Measurements from ENCODE around the gene TAF4. TPM values are rescaled to one million over a fixed set of nuclear protein-coding genes. Genes with fewer than 3 reads are reported as not detected.

Gene TAF4
- total RNA-seq, 3 donors from 2014 or later = 11.1 to 13.0 (median 12.7) TPM

GRCh38 chr20:62104791-62105345, 39.2 kb upstream of the TAF4 start:
- H3K4me1 ChIP-seq = no peaks in the 10 kb centered on the region
- H3K9me3 ChIP-seq = peaks cover 46 to 53% of the 10 kb centered on the region in 2 donors
- intact Hi-C loops (cut with DNase I; ENCODE audit: low total_unique reads) = no loop called here
- H3K36me3 ChIP-seq = no peaks in the 10 kb centered on the region
- TF ChIP-seq POLR2AphosphoS5 (IDR thresholded peaks at IDR 0.05) (no peak), CTCF (IDR thresholded peaks at IDR 0.05) (no peak), POLR2A (IDR thresholded peaks at IDR 0.05) (no peak)
- DNase-seq (ENCODE audit: low spot score in 2 of 2) = no peak
- H3K27me3 ChIP-seq = peaks cover 0 to 9% of the 10 kb centered on the region in 2 donors
- H3K4me3 ChIP-seq = no peak overlapping the region
- H3K27ac ChIP-seq = no peak overlapping the region

GRCh38 chr20:62104234-62104789, 38.6 kb upstream of the TAF4 start:
- peaks cover 46 to 47% of the 10 kb centered on the region in 2 donors for H3K9me3 ChIP-seq
- no peak overlapping the region for H3K27ac ChIP-seq
- no peak for DNase-seq (ENCODE audit: low spot score in 2 of 2)
- TF ChIP-seq POLR2AphosphoS5 (IDR thresholded peaks at IDR 0.05) = no peak
- no peak for TF ChIP-seq CTCF (IDR thresholded peaks at IDR 0.05)
- TF ChIP-seq POLR2A (IDR thresholded peaks at IDR 0.05) = no peak
- no peaks in the 10 kb centered on the region for H3K4me1 ChIP-seq
- no peaks in the 10 kb centered on the region for H3K36me3 ChIP-seq
- no peak overlapping the region for H3K4me3 ChIP-seq
- intact Hi-C loops (cut with DNase I; ENCODE audit: low total_unique reads) = no loop called here
- peaks cover 0 to 9% of the 10 kb centered on the region in 2 donors for H3K27me3 ChIP-seq

DNA sequence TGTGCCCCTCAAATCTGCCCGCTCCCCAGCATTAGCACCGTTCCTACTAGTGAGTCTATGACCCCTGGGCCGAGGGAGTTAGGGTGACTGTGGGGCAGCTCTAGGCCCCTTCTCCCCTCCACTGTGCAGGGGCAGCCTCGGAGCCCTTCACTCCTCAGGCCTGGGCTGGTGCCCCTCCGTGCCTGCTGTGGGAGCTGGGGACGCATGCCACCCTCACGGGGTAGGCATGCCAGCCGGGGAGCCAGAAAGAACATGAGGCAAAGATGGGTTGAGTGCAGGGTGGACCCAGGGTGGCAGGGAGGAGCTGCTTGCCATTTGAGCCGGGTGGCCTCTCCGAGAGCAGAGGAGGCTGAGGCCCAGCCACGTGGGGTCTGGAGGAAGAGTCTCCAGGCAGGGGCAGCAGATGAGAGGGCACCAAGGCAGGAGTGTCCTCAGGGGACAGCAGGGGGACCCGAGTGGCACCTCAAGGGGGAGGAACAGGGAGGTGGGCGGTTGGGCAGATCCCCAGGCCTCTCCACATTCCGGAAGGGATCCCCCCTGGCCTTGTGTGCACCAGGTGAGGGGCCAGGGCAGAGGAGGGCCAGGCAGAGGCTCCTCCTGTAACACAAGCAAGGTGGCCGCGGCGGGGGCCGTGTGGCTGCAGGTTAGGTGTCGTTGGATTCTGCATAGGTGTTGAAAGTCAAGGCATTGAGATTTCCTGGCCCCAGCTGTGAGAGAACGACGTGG, 38.0 kb upstream of the TAF4 start:
- intact Hi-C loops (cut with DNase I; ENCODE audit: low total_unique reads) = no loop called here
- TF ChIP-seq CTCF (IDR thresholded peaks at IDR 0.05) = no peak
- TF ChIP-seq POLR2A (IDR thresholded peaks at IDR 0.05) = no peak
- no peak for TF ChIP-seq POLR2AphosphoS5 (IDR thresholded peaks at IDR 0.05)
- Histone ChIP-seq H3K36me3 (no peaks in the 10 kb centered on the region), H3K4me1 (no peaks in the 10 kb centered on the region), H3K27me3 (peaks cover 0 to 9% of the 10 kb centered on the region in 2 donors), H3K9me3 (peaks cover 41 to 42% of the 10 kb centered on the region in 2 donors), H3K4me3 (no peak overlapping the region), H3K27ac (no peak overlapping the region)
- no peak for DNase-seq (ENCODE audit: low spot score in 2 of 2)

DNA sequence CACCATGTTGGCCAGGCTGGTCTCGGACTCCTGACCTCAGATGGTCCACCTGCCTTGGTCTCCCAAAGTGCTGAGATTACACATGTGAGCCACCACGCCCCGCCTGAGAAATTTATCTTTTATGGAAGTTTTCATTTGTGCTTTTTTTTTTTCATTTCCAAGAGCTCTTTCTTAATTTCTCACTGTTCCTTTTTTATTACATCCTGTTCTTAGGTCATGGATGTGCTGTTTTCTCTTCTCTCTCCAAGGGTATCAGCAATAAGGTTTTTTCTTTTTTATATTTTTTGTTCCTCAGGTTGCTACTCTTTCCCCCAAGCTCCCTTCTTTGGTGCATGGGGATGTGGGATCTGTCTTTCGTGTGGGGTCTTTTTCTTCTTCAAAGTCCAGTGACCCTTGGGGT, 35.4 kb upstream of the TAF4 start:
- no peak for DNase-seq (ENCODE audit: low spot score in 2 of 2)
- intact Hi-C loops (cut with DNase I; ENCODE audit: low total_unique reads) = no loop called here
- no peaks in the 10 kb centered on the region for H3K4me1 ChIP-seq
- peaks cover 21 to 22% of the 10 kb centered on the region in 2 donors for H3K9me3 ChIP-seq
- no peak overlapping the region for H3K27ac ChIP-seq
- no peaks in the 10 kb centered on the region for H3K36me3 ChIP-seq
- H3K27me3 ChIP-seq = peaks cover 0 to 9% of the 10 kb centered on the region in 2 donors
- TF ChIP-seq POLR2AphosphoS5 (IDR thresholded peaks at IDR 0.05) = no peak
- no peak for TF ChIP-seq CTCF (IDR thresholded peaks at IDR 0.05)
- no peak for TF ChIP-seq POLR2A (IDR thresholded peaks at IDR 0.05)
- no peak overlapping the region for H3K4me3 ChIP-seq

GRCh38 chr20:62097881-62098407, 32.3 kb upstream of the TAF4 start:
- H3K27ac ChIP-seq = no peak overlapping the region
- TF ChIP-seq CTCF (IDR thresholded peaks at IDR 0.05) = no peak
- no peak for DNase-seq (ENCODE audit: low spot score in 2 of 2)

More at GRCh38 chr20:62097881-62098407, 32.3 kb upstream of the TAF4 start:
- intact Hi-C loops (cut with DNase I; ENCODE audit: low total_unique reads) = no loop called here
- H3K4me1 ChIP-seq = no peaks in the 10 kb centered on the region
- no peaks in the 10 kb centered on the region for H3K36me3 ChIP-seq
- H3K9me3 ChIP-seq = peaks cover 19 to 21% of the 10 kb centered on the region in 2 donors
- no peaks in the 10 kb centered on the region for H3K27me3 ChIP-seq
- H3K4me3 ChIP-seq = no peak overlapping the region
